Uterus (tissue), 2 donors: ENCODE measurements around the gene ATP7A.

Experiments
- POLR2A ChIP-seq, 2 donors: fragments of 450-650 bp; IDR thresholded peaks; one replicate each; pipeline ENCODE4 v1.6.1; 2016; ENCODE audit warnings: antibody characterized with exemption in 2 of 2, mild to moderate bottlenecking in 1 of 2, moderate library complexity in 1 of 2
- TF ChIP-seq, protein P1 (sequence below), 4 experiments: fragments of 200-600 bp in 2 of 4; fragments of 450-650 bp in 2 of 4; sonication (generic) in 2 of 4; IDR thresholded peaks; one replicate each; pipeline ENCODE4 v1.5.1; 2016 to 2019; ENCODE audit warnings: antibody characterized with exemption in 4 of 4, mild to moderate bottlenecking in 2 of 4, moderate library complexity in 1 of 4

GRCh38 chrX:78027798-78028197, 117.3 kb downstream of the ATP7A start:
- TF ChIP-seq, protein P1, sequence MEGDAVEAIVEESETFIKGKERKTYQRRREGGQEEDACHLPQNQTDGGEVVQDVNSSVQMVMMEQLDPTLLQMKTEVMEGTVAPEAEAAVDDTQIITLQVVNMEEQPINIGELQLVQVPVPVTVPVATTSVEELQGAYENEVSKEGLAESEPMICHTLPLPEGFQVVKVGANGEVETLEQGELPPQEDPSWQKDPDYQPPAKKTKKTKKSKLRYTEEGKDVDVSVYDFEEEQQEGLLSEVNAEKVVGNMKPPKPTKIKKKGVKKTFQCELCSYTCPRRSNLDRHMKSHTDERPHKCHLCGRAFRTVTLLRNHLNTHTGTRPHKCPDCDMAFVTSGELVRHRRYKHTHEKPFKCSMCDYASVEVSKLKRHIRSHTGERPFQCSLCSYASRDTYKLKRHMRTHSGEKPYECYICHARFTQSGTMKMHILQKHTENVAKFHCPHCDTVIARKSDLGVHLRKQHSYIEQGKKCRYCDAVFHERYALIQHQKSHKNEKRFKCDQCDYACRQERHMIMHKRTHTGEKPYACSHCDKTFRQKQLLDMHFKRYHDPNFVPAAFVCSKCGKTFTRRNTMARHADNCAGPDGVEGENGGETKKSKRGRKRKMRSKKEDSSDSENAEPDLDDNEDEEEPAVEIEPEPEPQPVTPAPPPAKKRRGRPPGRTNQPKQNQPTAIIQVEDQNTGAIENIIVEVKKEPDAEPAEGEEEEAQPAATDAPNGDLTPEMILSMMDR (IDR thresholded peaks at IDR 0.05) = no peak
- no peak for TF ChIP-seq POLR2A (IDR thresholded peaks at IDR 0.05)
